Measurements from ENCODE around the gene SH2D4B.

SH2D4B gene

GRCh38 chr10:80671847-80672246 is 134.1 kb downstream of the SH2D4B start:
- Histone ChIP-seq H3K4me3 (ENCODE audit: severe bottlenecking) (no peak overlapping the region), H3K27ac (ENCODE audit: poor library complexity, severe bottlenecking) (no peak overlapping the region), H3K36me3 (ENCODE audit: low read depth) (no peaks in the 10 kb centered on the region), H3K9me3 (ENCODE audit: severe bottlenecking) (no peaks in the 10 kb centered on the region), H3K4me1 (ENCODE audit: insufficient read depth, poor library complexity, severe bottlenecking) (no peaks in the 10 kb centered on the region), H3K27me3 (ENCODE audit: insufficient read depth, poor library complexity, severe bottlenecking) (no peaks in the 10 kb centered on the region)
- no peak for DNase-seq (ENCODE audit: low spot score)
- TF ChIP-seq, protein P1, sequence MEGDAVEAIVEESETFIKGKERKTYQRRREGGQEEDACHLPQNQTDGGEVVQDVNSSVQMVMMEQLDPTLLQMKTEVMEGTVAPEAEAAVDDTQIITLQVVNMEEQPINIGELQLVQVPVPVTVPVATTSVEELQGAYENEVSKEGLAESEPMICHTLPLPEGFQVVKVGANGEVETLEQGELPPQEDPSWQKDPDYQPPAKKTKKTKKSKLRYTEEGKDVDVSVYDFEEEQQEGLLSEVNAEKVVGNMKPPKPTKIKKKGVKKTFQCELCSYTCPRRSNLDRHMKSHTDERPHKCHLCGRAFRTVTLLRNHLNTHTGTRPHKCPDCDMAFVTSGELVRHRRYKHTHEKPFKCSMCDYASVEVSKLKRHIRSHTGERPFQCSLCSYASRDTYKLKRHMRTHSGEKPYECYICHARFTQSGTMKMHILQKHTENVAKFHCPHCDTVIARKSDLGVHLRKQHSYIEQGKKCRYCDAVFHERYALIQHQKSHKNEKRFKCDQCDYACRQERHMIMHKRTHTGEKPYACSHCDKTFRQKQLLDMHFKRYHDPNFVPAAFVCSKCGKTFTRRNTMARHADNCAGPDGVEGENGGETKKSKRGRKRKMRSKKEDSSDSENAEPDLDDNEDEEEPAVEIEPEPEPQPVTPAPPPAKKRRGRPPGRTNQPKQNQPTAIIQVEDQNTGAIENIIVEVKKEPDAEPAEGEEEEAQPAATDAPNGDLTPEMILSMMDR (IDR thresholded peaks at IDR 0.05; ENCODE audit: poor library complexity, severe bottlenecking): no peak
- ATAC-seq (ENCODE audit: low read depth): no peak

GRCh38 chr10:80672613-80673012 is 134.9 kb downstream of the SH2D4B start:
- H3K9me3 ChIP-seq (ENCODE audit: severe bottlenecking): no peaks in the 10 kb centered on the region
- H3K36me3 ChIP-seq (ENCODE audit: low read depth): no peaks in the 10 kb centered on the region

GRCh38 chr10:80674809-80675208 is 137.1 kb downstream of the SH2D4B start:
- H3K36me3 ChIP-seq (ENCODE audit: low read depth): no peaks in the 10 kb centered on the region
- no peaks in the 10 kb centered on the region for H3K9me3 ChIP-seq (ENCODE audit: severe bottlenecking)
- no peak for DNase-seq (ENCODE audit: low spot score)
- no peaks in the 10 kb centered on the region for H3K4me1 ChIP-seq (ENCODE audit: insufficient read depth, poor library complexity, severe bottlenecking)
- H3K27me3 ChIP-seq (ENCODE audit: insufficient read depth, poor library complexity, severe bottlenecking): no peaks in the 10 kb centered on the region
- H3K4me3 ChIP-seq (ENCODE audit: severe bottlenecking): no peak overlapping the region
- no peak for ATAC-seq (ENCODE audit: low read depth)
- TF ChIP-seq, protein P1 (IDR thresholded peaks at IDR 0.05; ENCODE audit: poor library complexity, severe bottlenecking): no peak
- H3K27ac ChIP-seq (ENCODE audit: poor library complexity, severe bottlenecking): no peak overlapping the region

More at GRCh38 chr10:80672613-80673012, 134.9 kb downstream of the SH2D4B start:
- TF ChIP-seq, protein P1 (IDR thresholded peaks at IDR 0.05; ENCODE audit: poor library complexity, severe bottlenecking): no peak
- Histone ChIP-seq H3K4me3 (ENCODE audit: severe bottlenecking) (no peak overlapping the region), H3K27ac (ENCODE audit: poor library complexity, severe bottlenecking) (no peak overlapping the region), H3K4me1 (ENCODE audit: insufficient read depth, poor library complexity, severe bottlenecking) (no peaks in the 10 kb centered on the region), H3K27me3 (ENCODE audit: insufficient read depth, poor library complexity, severe bottlenecking) (no peaks in the 10 kb centered on the region)
- DNase-seq (ENCODE audit: low spot score) (no peak), ATAC-seq (ENCODE audit: low read depth) (no peak)

GRCh38 chr10:80681142-80681541 is 143.4 kb downstream of the SH2D4B start:
- Histone ChIP-seq H3K4me1 (ENCODE audit: insufficient read depth, poor library complexity, severe bottlenecking) (no peaks in the 10 kb centered on the region), H3K9me3 (ENCODE audit: severe bottlenecking) (no peaks in the 10 kb centered on the region), H3K36me3 (ENCODE audit: low read depth) (no peaks in the 10 kb centered on the region), H3K27me3 (ENCODE audit: insufficient read depth, poor library complexity, severe bottlenecking) (no peaks in the 10 kb centered on the region), H3K4me3 (ENCODE audit: severe bottlenecking) (no peak overlapping the region), H3K27ac (ENCODE audit: poor library complexity, severe bottlenecking) (no peak overlapping the region)
- TF ChIP-seq, protein P1 (IDR thresholded peaks at IDR 0.05; ENCODE audit: poor library complexity, severe bottlenecking): no peak
- ATAC-seq (ENCODE audit: low read depth) (no peak), DNase-seq (ENCODE audit: low spot score) (no peak)

- Histone ChIP-seq H3K9me3 (ENCODE audit: severe bottlenecking) (no peaks in the 10 kb centered on the region), H3K27ac (ENCODE audit: poor library complexity, severe bottlenecking) (no peak overlapping the region), H3K36me3 (ENCODE audit: low read depth) (no peaks in the 10 kb centered on the region), H3K27me3 (ENCODE audit: insufficient read depth, poor library complexity, severe bottlenecking) (no peaks in the 10 kb centered on the region), H3K4me3 (ENCODE audit: severe bottlenecking) (no peak overlapping the region), H3K4me1 (ENCODE audit: insufficient read depth, poor library complexity, severe bottlenecking) (no peaks in the 10 kb centered on the region)
- TF ChIP-seq, protein P1 (IDR thresholded peaks at IDR 0.05; ENCODE audit: poor library complexity, severe bottlenecking): no peak
- no peak for DNase-seq (ENCODE audit: low spot score)
- peak; percentile 60; the same call in 1 of the 3 replicates for ATAC-seq (ENCODE audit: low read depth)
These were observed 146.6 kb downstream of the SH2D4B start for GRCh38 chr10:80684259-80684658.

Data from RWPE2 (cell line).